GM12801 (cell line): ENCODE measurements around the gene DCPS.

Source experiments
- TF ChIP-seq, protein P1 (sequence below): IDR thresholded peaks from one replicate; pipeline ENCODE4 v1.5.1; 2011; ENCODE audit warnings: control low read depth; ENCODE audit not compliant: insufficient read length; ENCODE audit errors: extremely low read depth

DCPS gene

GRCh38 chr11:126361400-126361799, 57.5 kb downstream of the DCPS start:
- TF ChIP-seq, protein P1, sequence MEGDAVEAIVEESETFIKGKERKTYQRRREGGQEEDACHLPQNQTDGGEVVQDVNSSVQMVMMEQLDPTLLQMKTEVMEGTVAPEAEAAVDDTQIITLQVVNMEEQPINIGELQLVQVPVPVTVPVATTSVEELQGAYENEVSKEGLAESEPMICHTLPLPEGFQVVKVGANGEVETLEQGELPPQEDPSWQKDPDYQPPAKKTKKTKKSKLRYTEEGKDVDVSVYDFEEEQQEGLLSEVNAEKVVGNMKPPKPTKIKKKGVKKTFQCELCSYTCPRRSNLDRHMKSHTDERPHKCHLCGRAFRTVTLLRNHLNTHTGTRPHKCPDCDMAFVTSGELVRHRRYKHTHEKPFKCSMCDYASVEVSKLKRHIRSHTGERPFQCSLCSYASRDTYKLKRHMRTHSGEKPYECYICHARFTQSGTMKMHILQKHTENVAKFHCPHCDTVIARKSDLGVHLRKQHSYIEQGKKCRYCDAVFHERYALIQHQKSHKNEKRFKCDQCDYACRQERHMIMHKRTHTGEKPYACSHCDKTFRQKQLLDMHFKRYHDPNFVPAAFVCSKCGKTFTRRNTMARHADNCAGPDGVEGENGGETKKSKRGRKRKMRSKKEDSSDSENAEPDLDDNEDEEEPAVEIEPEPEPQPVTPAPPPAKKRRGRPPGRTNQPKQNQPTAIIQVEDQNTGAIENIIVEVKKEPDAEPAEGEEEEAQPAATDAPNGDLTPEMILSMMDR = no peak

GRCh38 chr11:126362879-126363655, 59.2 kb downstream of the DCPS start:
- TF ChIP-seq, protein P1 = no peak

DNA sequence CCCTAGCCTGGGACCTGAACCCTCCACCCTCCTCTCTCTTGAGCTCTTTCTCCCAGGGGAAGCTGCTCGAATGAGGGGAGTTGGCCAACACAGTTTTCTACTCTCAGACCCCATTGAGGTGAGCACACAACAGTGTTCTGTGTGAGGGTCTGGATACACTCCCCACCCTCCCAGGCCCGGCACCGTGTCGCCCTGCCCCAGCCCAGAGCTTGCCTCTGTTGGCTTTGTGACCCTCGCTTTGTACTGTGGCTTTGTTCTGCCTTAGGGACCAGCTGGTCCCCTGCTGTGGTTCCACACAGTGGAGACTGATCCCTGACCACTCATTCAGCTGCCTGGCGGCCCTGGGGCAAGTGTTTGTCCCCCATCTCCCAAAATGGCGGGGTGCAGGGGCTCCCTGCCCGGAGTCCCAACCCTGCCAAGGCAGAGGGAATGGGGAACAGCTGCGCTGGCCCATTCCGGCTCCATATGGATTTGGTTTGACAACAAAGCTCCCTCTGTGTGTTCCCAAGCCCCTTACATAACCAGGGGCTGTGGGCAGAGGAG, 59.9 kb downstream of the DCPS start:
- TF ChIP-seq, protein P1 = no peak

GRCh38 chr11:126366064-126366822, 62.4 kb downstream of the DCPS start:
- TF ChIP-seq, protein P1 = no peak

- TF ChIP-seq, protein P1 = no peak
These were observed 66.2 kb downstream of the DCPS start for GRCh38 chr11:126370016-126370415.

GRCh38 chr11:126371595-126371994, 67.7 kb downstream of the DCPS start:
- TF ChIP-seq, protein P1 = no peak

DNA sequence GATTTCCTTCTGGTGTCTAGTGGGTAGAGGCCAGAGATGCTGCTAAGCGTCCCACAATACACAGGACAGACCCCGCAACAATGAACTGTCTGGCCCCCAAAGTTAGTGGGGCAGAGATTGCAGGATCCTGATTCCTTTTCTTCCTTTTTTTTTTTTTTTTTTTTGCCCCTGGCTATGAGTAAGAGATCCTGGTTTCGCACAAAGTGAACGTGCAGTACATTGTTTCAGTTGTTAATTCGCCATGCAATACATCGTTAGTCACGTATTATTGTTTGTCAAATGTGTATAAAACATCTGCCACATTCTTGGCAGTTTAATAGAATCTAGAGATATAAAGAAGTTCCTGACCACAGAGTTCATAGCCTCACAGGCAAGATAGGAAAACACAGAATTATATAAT, 71.9 kb downstream of the DCPS start:
- TF ChIP-seq, protein P1 = no peak
